Caco-2 (cell line): ENCODE results near the gene DLEC1. TPM values are rescaled to one million over a fixed set of nuclear protein-coding genes. Genes with fewer than 3 reads are reported as not detected.

Source experiments
- BruUV-seq: library from RNA; stranded (reverse); fragments of 400-500 nt; replicated peaks from 2 replicates; lab custom pipeline; 2021; lab: Mats Ljungman, UMichigan
- CTCF ChIA-PET: fragments of 300-600 bp; sonication (Branson Sonifier 250); formaldehyde crosslinking; loops from one replicate; lab custom pipeline; 2022; ENCODE audit warnings: antibody characterized with exemption; lab: Charles Lee
- POLR2A ChIA-PET: fragments of 300-600 bp; sonication (Branson Sonifier 250); formaldehyde crosslinking; loops from one replicate; lab custom pipeline; 2022; ENCODE audit warnings: antibody characterized with exemption; lab: Charles Lee
- DNase-seq, 2 experiments: peaks; one replicate each; pipeline versions ENCODE4 v3.0.0 to v3.0.0-alpha.2; 2020 to 2022
- H3K27me3 ChIP-seq: replicated peaks from 2 replicates; pipeline ENCODE4 v1.6.0; 2011; ENCODE audit warnings: low read length; ENCODE audit not compliant: control insufficient read depth, insufficient read depth
- H3K36me3 ChIP-seq: 2 replicates; pipeline ENCODE4 v1.5.1; 2011; ENCODE audit warnings: low read length; ENCODE audit not compliant: control insufficient read depth, insufficient read depth
- H3K4me1 ChIP-seq: fragments of 250-450 bp; sonication (Bioruptor Pico); 2 replicates; pipeline ENCODE4 v1.5.1; 2020; ENCODE audit warnings: mild to moderate bottlenecking
- H3K4me3 ChIP-seq: 2 replicates; pipeline ENCODE4 v1.5.1; 2011; ENCODE audit warnings: low read depth, mild to moderate bottlenecking, control low read depth, low read length
- H3K9me3 ChIP-seq: fragments of 250-450 bp; sonication (Bioruptor Pico); 2 replicates; pipeline ENCODE4 v1.5.1; 2020; ENCODE audit warnings: mild to moderate bottlenecking, moderate library complexity
- H3K27ac Mint-ChIP-seq: one replicate; pipeline ENCODE4 v1.8.0; 2022; ENCODE audit warnings: mixed read lengths; ENCODE audit not compliant: unreplicated experiment
- H3K27me3 Mint-ChIP-seq: one replicate; pipeline ENCODE4 v1.8.0; 2022; ENCODE audit warnings: mixed read lengths; ENCODE audit not compliant: insufficient read depth, unreplicated experiment
- H3K36me3 Mint-ChIP-seq: one replicate; pipeline ENCODE4 v1.8.0; 2022; ENCODE audit warnings: mild to moderate bottlenecking, mixed read lengths; ENCODE audit not compliant: insufficient read depth, unreplicated experiment
- H3K4me1 Mint-ChIP-seq: one replicate; pipeline ENCODE4 v1.8.0; 2022; ENCODE audit warnings: low read depth, mixed read lengths; ENCODE audit not compliant: unreplicated experiment
- H3K4me3 Mint-ChIP-seq: one replicate; pipeline ENCODE4 v1.8.0; 2022; ENCODE audit warnings: mild to moderate bottlenecking, moderate library complexity, mixed read lengths; ENCODE audit not compliant: unreplicated experiment
- H3K9me3 Mint-ChIP-seq: one replicate; pipeline ENCODE4 v1.8.0; 2022; ENCODE audit warnings: mixed read lengths; ENCODE audit not compliant: unreplicated experiment
- intact Hi-C: fragments of 100-400 bp; cut with micrococcal nuclease; formaldehyde crosslinking; loops from one replicate; pipeline ENCODE4 v1.10.0; 2022; ENCODE audit not compliant: unreplicated experiment
- total RNA-seq: library from RNA; stranded (reverse); gene quantifications from 2 replicates; pipeline ENCODE4 v1.2.3, GENCODE V29; 2022
- TF ChIP-seq, protein P1 (sequence below), 2 experiments: fragments of 200-600 bp in 1 of 2; IDR thresholded peaks; 1 replicate in 1 of 2; 2 replicates in 1 of 2; pipeline versions ENCODE4 v1.5.1 to v1.8.0; 2011 to 2022; ENCODE audit warnings: antibody characterized with exemption in 1 of 2, control low read depth in 1 of 2, inconsistent platforms in 1 of 2, low read depth in 1 of 2, low read length in 1 of 2, mild to moderate bottlenecking in 1 of 2, moderate library complexity in 1 of 2; ENCODE audit not compliant: insufficient read depth in 1 of 2, severe bottlenecking in 1 of 2, unreplicated experiment in 1 of 2

Gene DLEC1
- total RNA-seq, 1 experiment from 2014 or later = 0.11 TPM

- TF ChIP-seq, protein P1, sequence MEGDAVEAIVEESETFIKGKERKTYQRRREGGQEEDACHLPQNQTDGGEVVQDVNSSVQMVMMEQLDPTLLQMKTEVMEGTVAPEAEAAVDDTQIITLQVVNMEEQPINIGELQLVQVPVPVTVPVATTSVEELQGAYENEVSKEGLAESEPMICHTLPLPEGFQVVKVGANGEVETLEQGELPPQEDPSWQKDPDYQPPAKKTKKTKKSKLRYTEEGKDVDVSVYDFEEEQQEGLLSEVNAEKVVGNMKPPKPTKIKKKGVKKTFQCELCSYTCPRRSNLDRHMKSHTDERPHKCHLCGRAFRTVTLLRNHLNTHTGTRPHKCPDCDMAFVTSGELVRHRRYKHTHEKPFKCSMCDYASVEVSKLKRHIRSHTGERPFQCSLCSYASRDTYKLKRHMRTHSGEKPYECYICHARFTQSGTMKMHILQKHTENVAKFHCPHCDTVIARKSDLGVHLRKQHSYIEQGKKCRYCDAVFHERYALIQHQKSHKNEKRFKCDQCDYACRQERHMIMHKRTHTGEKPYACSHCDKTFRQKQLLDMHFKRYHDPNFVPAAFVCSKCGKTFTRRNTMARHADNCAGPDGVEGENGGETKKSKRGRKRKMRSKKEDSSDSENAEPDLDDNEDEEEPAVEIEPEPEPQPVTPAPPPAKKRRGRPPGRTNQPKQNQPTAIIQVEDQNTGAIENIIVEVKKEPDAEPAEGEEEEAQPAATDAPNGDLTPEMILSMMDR (IDR thresholded peaks at IDR 0.05; ENCODE audit: insufficient read depth in 1 of 2, low read depth in 1 of 2, low read length in 1 of 2, severe bottlenecking in 1 of 2, unreplicated experiment in 1 of 2) = no peak
- intact Hi-C loops = no loop called here
- peaks cover 7% of the 10 kb centered on the region; the same call in 1 of the 2 replicates for H3K4me1 ChIP-seq
- ChIA-PET POLR2A (no interaction called here), CTCF (no interaction called here)
- no peaks in the 10 kb centered on the region for H3K36me3 Mint-ChIP-seq
- no peaks in the 10 kb centered on the region for H3K36me3 ChIP-seq
- no peak overlapping the region for H3K27ac Mint-ChIP-seq
- H3K9me3 ChIP-seq = peaks cover 4% of the 10 kb centered on the region; the same call in 1 of the 2 replicates
- peaks cover 6% of the 10 kb centered on the region for H3K4me1 Mint-ChIP-seq
- no peaks in the 10 kb centered on the region for H3K27me3 ChIP-seq
- H3K9me3 Mint-ChIP-seq = peaks cover 13% of the 10 kb centered on the region
- no peaks in the 10 kb centered on the region for H3K27me3 Mint-ChIP-seq
- BruUV-seq = no TSS peak
- no peak overlapping the region for H3K4me3 ChIP-seq
- no peak overlapping the region for H3K4me3 Mint-ChIP-seq
- no peak for DNase-seq
Observed at GRCh38 chr3:38143511-38143910, 104.5 kb downstream of the DLEC1 start.

- BruUV-seq = no TSS peak
Observed at GRCh38 chr3:38146504-38146903, 107.5 kb downstream of the DLEC1 start.

GRCh38 chr3:38147421-38147820, 108.4 kb downstream of the DLEC1 start:
- TF ChIP-seq, protein P1 (IDR thresholded peaks at IDR 0.05; ENCODE audit: insufficient read depth in 1 of 2, low read depth in 1 of 2, low read length in 1 of 2, severe bottlenecking in 1 of 2, unreplicated experiment in 1 of 2) = no peak
- no peaks in the 10 kb centered on the region for H3K4me1 ChIP-seq
- CTCF ChIA-PET = interaction anchor here (0.7 kb wide), 1 partner anchor 10 kb away, joined by 4 read pairs; no protein-coding TSS in a partner anchor
- no peak overlapping the region for H3K4me3 ChIP-seq
- Mint-ChIP-seq H3K27ac (no peak overlapping the region), H3K9me3 (peaks cover 13% of the 10 kb centered on the region), H3K36me3 (no peaks in the 10 kb centered on the region), H3K4me3 (no peak overlapping the region), H3K4me1 (no peaks in the 10 kb centered on the region), H3K27me3 (no peaks in the 10 kb centered on the region)
- peaks cover 4% of the 10 kb centered on the region; the same call in 1 of the 2 replicates for H3K9me3 ChIP-seq
- DNase-seq = no peak
- no TSS peak for BruUV-seq
- no peaks in the 10 kb centered on the region for H3K27me3 ChIP-seq
- no peaks in the 10 kb centered on the region for H3K36me3 ChIP-seq
- intact Hi-C loops = no loop called here
- POLR2A ChIA-PET = no interaction called here

More at GRCh38 chr3:38146504-38146903, 107.5 kb downstream of the DLEC1 start:
- POLR2A ChIA-PET = no interaction called here
- Histone ChIP-seq H3K9me3 (peaks cover 4% of the 10 kb centered on the region; the same call in 1 of the 2 replicates), H3K4me3 (no peak overlapping the region), H3K27me3 (no peaks in the 10 kb centered on the region), H3K4me1 (no peaks in the 10 kb centered on the region), H3K36me3 (no peaks in the 10 kb centered on the region)
- no peaks in the 10 kb centered on the region for H3K36me3 Mint-ChIP-seq
- no peak overlapping the region for H3K4me3 Mint-ChIP-seq
- no peak overlapping the region for H3K27ac Mint-ChIP-seq
- intact Hi-C loops = no loop called here
- no peaks in the 10 kb centered on the region for H3K4me1 Mint-ChIP-seq
- H3K9me3 Mint-ChIP-seq = peaks cover 13% of the 10 kb centered on the region
- H3K27me3 Mint-ChIP-seq = no peaks in the 10 kb centered on the region
- TF ChIP-seq, protein P1 (IDR thresholded peaks at IDR 0.05; ENCODE audit: insufficient read depth in 1 of 2, low read depth in 1 of 2, low read length in 1 of 2, severe bottlenecking in 1 of 2, unreplicated experiment in 1 of 2) = no peak
- no peak for DNase-seq
- CTCF ChIA-PET = no interaction called here
